ENCODE data around the gene IL1RAPL2.

IL1RAPL2 gene

GRCh38 chrX:105323928-105324327 is 757.9 kb downstream of the IL1RAPL2 start:
- DNase-seq (ENCODE audit: extremely low spot score) = peak; percentile 17
- TF ChIP-seq TARDBP (IDR thresholded peaks at IDR 0.05) (no peak), HDGF (IDR thresholded peaks at IDR 0.05; ENCODE audit: borderline replicate concordance) (no peak), NFRKB (IDR thresholded peaks at IDR 0.05) (no peak), FOXM1 (IDR thresholded peaks at IDR 0.05; ENCODE audit: borderline replicate concordance) (no peak), CTBP1 (IDR thresholded peaks at IDR 0.05; ENCODE audit: borderline replicate concordance) (no peak), SUZ12 (IDR thresholded peaks at IDR 0.05) (no peak), L3MBTL2 (conservative IDR thresholded peaks at IDR 0.05) (no peak), FOXK2 (IDR thresholded peaks at IDR 0.05) (no peak), ELF4 (IDR thresholded peaks at IDR 0.05) (no peak), LEF1 (IDR thresholded peaks at IDR 0.05; ENCODE audit: borderline replicate concordance) (no peak), BHLHE40 (IDR thresholded peaks at IDR 0.05; ENCODE audit: borderline replicate concordance) (no peak), FOXA1 (IDR thresholded peaks at IDR 0.05) (no peak), ZNF384 (IDR thresholded peaks at IDR 0.05) (no peak), ARNT (IDR thresholded peaks at IDR 0.05) (no peak), SP1 (IDR thresholded peaks at IDR 0.05) (no peak), PKNOX1 (IDR thresholded peaks at IDR 0.05) (no peak)
- POLR2A ChIA-PET = no interaction called here
- CTCF ChIA-PET = interaction anchor here (0.5 kb wide), 1 partner anchor 1588 kb away, joined by 3 read pairs; no protein-coding TSS in a partner anchor

GRCh38 chrX:105328773-105329172 is 762.8 kb downstream of the IL1RAPL2 start:
- DNase-seq (ENCODE audit: extremely low spot score) = no peak
- CTCF ChIA-PET = no interaction called here
- POLR2A ChIA-PET = no interaction called here
- TF ChIP-seq HDGF (IDR thresholded peaks at IDR 0.05; ENCODE audit: borderline replicate concordance) (no peak), FOXA1 (IDR thresholded peaks at IDR 0.05) (no peak), TARDBP (IDR thresholded peaks at IDR 0.05) (no peak), NFRKB (IDR thresholded peaks at IDR 0.05) (no peak), LEF1 (IDR thresholded peaks at IDR 0.05; ENCODE audit: borderline replicate concordance) (no peak), FOXM1 (IDR thresholded peaks at IDR 0.05; ENCODE audit: borderline replicate concordance) (no peak), ZNF384 (IDR thresholded peaks at IDR 0.05) (no peak), CTBP1 (IDR thresholded peaks at IDR 0.05; ENCODE audit: borderline replicate concordance) (no peak), PKNOX1 (IDR thresholded peaks at IDR 0.05) (no peak), FOXK2 (IDR thresholded peaks at IDR 0.05) (no peak), ELF4 (IDR thresholded peaks at IDR 0.05) (no peak), L3MBTL2 (conservative IDR thresholded peaks at IDR 0.05) (no peak), ARNT (IDR thresholded peaks at IDR 0.05) (no peak), BHLHE40 (IDR thresholded peaks at IDR 0.05; ENCODE audit: borderline replicate concordance) (no peak)

GRCh38 chrX:105331244-105331643 is 765.2 kb downstream of the IL1RAPL2 start:
- POLR2A ChIA-PET = no interaction called here
- TF ChIP-seq HDGF (IDR thresholded peaks at IDR 0.05; ENCODE audit: borderline replicate concordance) (no peak), FOXA1 (IDR thresholded peaks at IDR 0.05) (no peak), CTBP1 (IDR thresholded peaks at IDR 0.05; ENCODE audit: borderline replicate concordance) (no peak), ARNT (IDR thresholded peaks at IDR 0.05) (no peak), ELF4 (IDR thresholded peaks at IDR 0.05) (no peak), BHLHE40 (IDR thresholded peaks at IDR 0.05; ENCODE audit: borderline replicate concordance) (no peak), FOXM1 (IDR thresholded peaks at IDR 0.05; ENCODE audit: borderline replicate concordance) (no peak), SP1 (IDR thresholded peaks at IDR 0.05) (no peak), LEF1 (IDR thresholded peaks at IDR 0.05; ENCODE audit: borderline replicate concordance) (no peak), FOXK2 (IDR thresholded peaks at IDR 0.05) (no peak), TARDBP (IDR thresholded peaks at IDR 0.05) (no peak), SUZ12 (IDR thresholded peaks at IDR 0.05) (no peak), NFRKB (IDR thresholded peaks at IDR 0.05) (no peak), PKNOX1 (IDR thresholded peaks at IDR 0.05) (no peak), L3MBTL2 (conservative IDR thresholded peaks at IDR 0.05) (no peak), ZNF384 (IDR thresholded peaks at IDR 0.05) (no peak)
- no peak for DNase-seq (ENCODE audit: extremely low spot score)
- CTCF ChIA-PET = no interaction called here

GRCh38 chrX:105347373-105347772 is 781.4 kb downstream of the IL1RAPL2 start:
- CTCF ChIA-PET = no interaction called here
- DNase-seq (ENCODE audit: extremely low spot score) = no peak
- POLR2A ChIA-PET = no interaction called here
- no peak for TF ChIP-seq ZNF384 (IDR thresholded peaks at IDR 0.05)
- TF ChIP-seq SUZ12 (IDR thresholded peaks at IDR 0.05) = no peak
- TF ChIP-seq ARNT (IDR thresholded peaks at IDR 0.05) = no peak
- no peak for TF ChIP-seq FOXK2 (IDR thresholded peaks at IDR 0.05)
- TF ChIP-seq NFRKB (IDR thresholded peaks at IDR 0.05) = no peak

GRCh38 chrX:105349476-105349875 is 783.5 kb downstream of the IL1RAPL2 start:
- ChIA-PET CTCF (no interaction called here), POLR2A (no interaction called here)
- TF ChIP-seq ARNT (IDR thresholded peaks at IDR 0.05) = no peak
- no peak for DNase-seq (ENCODE audit: extremely low spot score)

- CTCF ChIA-PET = no interaction called here
These were observed 809.8 kb downstream of the IL1RAPL2 start for GRCh38 chrX:105375816-105376215.

More at GRCh38 chrX:105375816-105376215, 809.8 kb downstream of the IL1RAPL2 start:
- no peak for TF ChIP-seq TARDBP (IDR thresholded peaks at IDR 0.05)
- no peak for TF ChIP-seq HDGF (IDR thresholded peaks at IDR 0.05; ENCODE audit: borderline replicate concordance)
- no peak for TF ChIP-seq FOXA1 (IDR thresholded peaks at IDR 0.05)
- TF ChIP-seq LEF1 (IDR thresholded peaks at IDR 0.05; ENCODE audit: borderline replicate concordance) = no peak
- no peak for TF ChIP-seq SP1 (IDR thresholded peaks at IDR 0.05)
- TF ChIP-seq ZNF384 (IDR thresholded peaks at IDR 0.05) = no peak
- no peak for TF ChIP-seq ARNT (IDR thresholded peaks at IDR 0.05)
- TF ChIP-seq FOXK2 (IDR thresholded peaks at IDR 0.05) = no peak
- no peak for DNase-seq (ENCODE audit: extremely low spot score)
- POLR2A ChIA-PET = no interaction called here
